IPS-20b (cell line): ENCODE data around the gene FBXW8.

Source experiments
- H3K27ac ChIP-seq: one replicate; pipeline ENCODE4 v1.5.1; 2013; ENCODE audit warnings: low read length
- H3K27me3 ChIP-seq: 2 replicates; pipeline ENCODE4 v1.6.1; 2013; ENCODE audit warnings: mild to moderate bottlenecking, low read length, inconsistent platforms; ENCODE audit not compliant: insufficient read depth
- H3K36me3 ChIP-seq: 2 replicates; pipeline ENCODE4 v1.6.1; 2013; ENCODE audit warnings: low read depth, mild to moderate bottlenecking, inconsistent platforms, low read length, moderate library complexity; ENCODE audit not compliant: insufficient read depth
- H3K4me1 ChIP-seq: 2 replicates; pipeline ENCODE4 v1.6.1; 2013; ENCODE audit warnings: mild to moderate bottlenecking, control low read depth, inconsistent platforms, low read length, moderate library complexity; ENCODE audit not compliant: insufficient read depth
- H3K4me3 ChIP-seq: 2 replicates; pipeline ENCODE4 v1.5.1; 2013; ENCODE audit warnings: mild to moderate bottlenecking, low read length, inconsistent platforms
- H3K9ac ChIP-seq: 2 replicates; pipeline ENCODE4 v1.6.1; 2013; ENCODE audit warnings: low read depth, mild to moderate bottlenecking, inconsistent platforms, low read length, moderate library complexity
- H3K9me3 ChIP-seq: 2 replicates; pipeline ENCODE4 v1.6.1; 2013; ENCODE audit warnings: mild to moderate bottlenecking, low read depth, low read length, inconsistent platforms; ENCODE audit not compliant: insufficient read depth

The FBXW8 gene

DNA sequence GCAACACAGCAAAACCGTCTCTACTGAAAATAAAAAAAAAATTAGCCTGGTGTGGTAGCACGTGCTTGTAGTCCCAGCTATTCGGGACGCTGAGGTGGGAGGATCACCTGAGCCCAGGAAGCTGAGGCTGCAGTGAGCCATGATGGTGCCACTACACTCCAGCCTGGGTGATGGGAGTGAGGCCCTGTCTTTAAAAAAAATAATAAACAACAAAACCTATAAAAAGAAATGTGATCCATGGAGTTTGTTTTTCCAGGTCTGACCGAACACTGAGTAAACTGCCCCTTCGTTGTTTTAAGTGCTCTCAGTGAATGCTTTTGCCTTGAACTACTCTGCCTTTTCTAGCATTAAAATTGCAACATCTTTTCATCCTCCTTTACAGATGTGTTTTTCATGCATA is 111.7 kb downstream of the FBXW8 start:
- Histone ChIP-seq H3K4me3 (no peak overlapping the region), H3K9me3 (no peaks in the 10 kb centered on the region), H3K36me3 (peaks cover 32% of the 10 kb centered on the region), H3K27me3 (no peaks in the 10 kb centered on the region), H3K9ac (no peak overlapping the region), H3K27ac (no peak overlapping the region), H3K4me1 (peaks cover 4% of the 10 kb centered on the region; the same call in 1 of the 2 replicates)

DNA sequence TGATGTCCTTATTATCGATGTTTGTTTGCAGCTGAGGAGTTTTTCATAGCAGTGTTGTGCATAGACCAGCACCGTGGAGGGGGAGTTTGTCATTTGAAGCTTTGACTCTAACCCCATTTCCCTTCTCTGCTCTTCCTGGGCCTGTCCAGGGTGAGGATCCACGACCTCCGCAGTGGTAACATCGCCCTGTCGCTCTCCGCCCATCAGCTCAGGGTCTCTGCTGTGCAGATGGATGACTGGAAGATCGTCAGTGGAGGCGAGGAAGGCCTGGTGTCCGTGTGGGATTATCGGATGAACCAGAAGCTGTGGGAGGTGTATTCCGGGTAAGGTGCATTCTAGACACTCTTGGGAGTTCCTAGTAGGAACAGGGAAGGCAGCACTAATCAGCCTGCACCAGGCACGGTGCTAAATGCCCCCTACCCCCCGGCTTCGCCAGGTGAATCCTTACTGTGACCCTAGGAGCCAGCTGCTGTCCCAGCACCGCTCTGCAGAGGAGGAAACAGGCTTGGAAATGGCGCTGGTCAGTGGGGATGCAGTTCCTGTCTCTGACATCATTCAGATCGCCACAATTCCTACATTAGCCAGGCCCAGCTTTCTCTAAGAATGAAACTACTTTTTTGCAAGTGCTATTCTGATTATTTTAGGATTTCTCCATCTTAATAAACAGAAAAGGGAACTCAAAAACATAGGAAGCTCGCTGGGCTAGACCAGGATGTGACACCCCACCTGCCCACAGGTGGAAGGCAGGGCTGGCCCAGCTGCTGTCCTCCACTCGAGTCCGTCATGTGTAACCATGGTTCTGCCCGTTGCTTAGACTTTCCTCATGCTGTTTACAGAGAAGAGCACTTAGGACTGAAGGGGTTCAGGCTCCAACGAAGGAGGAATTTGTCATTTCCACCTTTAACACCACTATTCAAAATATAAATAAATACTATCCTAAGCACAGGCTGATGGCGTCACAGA is 113.5 kb downstream of the FBXW8 start:
- Histone ChIP-seq H3K27me3 (no peaks in the 10 kb centered on the region), H3K9me3 (no peaks in the 10 kb centered on the region), H3K4me1 (no peaks in the 10 kb centered on the region), H3K9ac (no peak overlapping the region), H3K27ac (no peak overlapping the region), H3K36me3 (peaks cover 50% of the 10 kb centered on the region), H3K4me3 (no peak overlapping the region)

DNA sequence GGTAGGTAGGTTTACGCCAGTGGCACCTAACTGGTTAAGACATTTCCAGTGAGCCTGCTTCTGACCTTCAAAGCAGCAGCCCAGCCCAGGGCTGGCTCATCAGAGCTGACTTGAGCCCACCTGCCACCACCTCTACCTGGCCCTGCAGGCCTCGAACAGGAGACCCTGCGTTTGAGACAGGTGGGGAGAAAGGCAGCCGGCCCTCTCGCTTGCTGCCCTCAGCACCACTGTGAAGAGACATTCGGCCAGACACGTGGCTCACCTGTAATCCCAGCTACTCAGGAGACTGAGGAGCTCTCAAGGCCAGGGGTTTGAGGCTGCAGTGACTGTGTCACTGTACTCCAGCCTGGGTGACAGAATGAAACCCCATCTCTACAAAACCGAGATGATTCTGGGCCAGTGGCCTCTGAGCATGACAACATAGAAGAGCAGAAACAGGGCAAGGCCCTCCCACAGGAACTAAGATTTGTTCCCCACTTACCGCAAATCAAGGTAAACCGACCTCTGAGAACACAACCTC is 114.3 kb downstream of the FBXW8 start:
- Histone ChIP-seq H3K4me1 (no peaks in the 10 kb centered on the region), H3K9me3 (no peaks in the 10 kb centered on the region), H3K9ac (no peak overlapping the region), H3K4me3 (no peak overlapping the region), H3K36me3 (peaks cover 50% of the 10 kb centered on the region), H3K27me3 (no peaks in the 10 kb centered on the region), H3K27ac (no peak overlapping the region)

DNA sequence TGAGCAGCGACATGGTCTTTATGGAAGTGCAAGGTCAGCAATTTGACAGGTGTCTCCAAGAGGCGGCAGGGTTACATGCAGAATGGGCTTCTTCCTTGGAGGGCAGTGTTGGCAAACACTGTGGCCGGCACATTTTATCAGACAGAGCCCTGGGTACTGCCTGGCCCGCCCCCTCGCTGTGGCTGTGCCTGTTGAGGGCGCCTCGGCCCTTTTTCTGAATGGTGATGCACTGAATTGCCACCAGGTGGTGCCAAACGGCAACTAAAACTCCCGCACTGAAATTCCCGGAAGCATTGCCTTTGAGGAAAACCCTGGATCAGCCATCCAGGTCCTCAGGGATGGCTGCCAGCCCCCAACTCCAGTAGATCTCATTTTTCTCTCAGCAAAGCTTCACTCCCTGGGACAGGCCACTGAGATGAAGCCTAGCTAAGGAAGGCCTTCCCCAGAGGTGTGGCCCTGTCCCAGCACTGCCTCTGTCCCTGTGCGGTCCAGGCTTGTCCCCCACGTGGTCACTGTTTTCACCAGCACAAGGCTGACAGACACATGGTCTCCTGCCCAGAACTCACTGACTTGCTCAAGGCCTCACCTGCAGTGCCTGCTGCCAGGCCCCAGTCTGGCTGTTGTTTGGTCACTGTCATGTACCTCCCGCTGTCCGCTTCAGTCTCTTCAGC is 114.9 kb downstream of the FBXW8 start:
- Histone ChIP-seq H3K9ac (no peak overlapping the region), H3K27ac (no peak overlapping the region), H3K36me3 (peaks cover 50% of the 10 kb centered on the region)

DNA sequence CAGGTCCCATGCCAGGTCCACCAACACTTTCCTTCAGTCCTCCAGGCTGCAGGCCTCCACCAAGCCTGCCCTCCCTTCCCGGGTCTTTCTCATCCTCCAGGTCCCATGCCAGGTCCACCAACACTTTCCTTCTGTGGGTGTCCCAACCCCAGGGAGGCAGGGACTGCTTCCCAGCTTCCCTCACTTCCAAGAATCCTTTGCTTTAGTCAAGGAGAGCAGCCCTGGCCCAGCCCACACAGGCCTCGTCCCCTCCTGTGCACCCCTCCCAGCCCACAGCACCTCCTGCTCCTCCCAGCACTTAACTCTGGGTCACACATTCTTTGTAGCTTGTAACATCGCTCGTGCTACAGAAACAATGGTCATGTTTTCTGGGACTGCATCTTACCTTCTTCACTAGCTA is 115.6 kb downstream of the FBXW8 start:
- H3K27ac ChIP-seq = no peak overlapping the region
- no peaks in the 10 kb centered on the region for H3K9me3 ChIP-seq
- H3K27me3 ChIP-seq = no peaks in the 10 kb centered on the region
- peaks cover 50% of the 10 kb centered on the region for H3K36me3 ChIP-seq
- H3K9ac ChIP-seq = no peak overlapping the region
- no peak overlapping the region for H3K4me3 ChIP-seq
- no peaks in the 10 kb centered on the region for H3K4me1 ChIP-seq

More for the DNA sequence above, 114.9 kb downstream of the FBXW8 start:
- H3K4me3 ChIP-seq = no peak overlapping the region
- no peaks in the 10 kb centered on the region for H3K9me3 ChIP-seq
- no peaks in the 10 kb centered on the region for H3K27me3 ChIP-seq
- no peaks in the 10 kb centered on the region for H3K4me1 ChIP-seq

DNA sequence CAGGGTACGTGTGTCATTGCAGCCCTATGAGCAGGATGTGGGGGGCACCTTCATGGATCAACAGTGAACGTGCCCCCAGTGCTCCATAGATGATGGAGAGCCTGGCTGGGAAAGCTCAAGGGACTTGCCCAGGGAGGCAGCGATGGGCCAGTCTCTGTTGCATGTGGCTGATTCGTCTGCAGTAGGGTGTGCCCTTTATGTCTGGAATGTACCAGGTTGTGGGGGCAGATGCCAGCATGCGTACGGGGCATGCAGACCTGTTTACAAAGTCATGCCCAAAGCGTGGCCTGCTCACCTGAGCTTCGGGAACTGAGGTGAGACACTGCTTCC is 116.1 kb downstream of the FBXW8 start:
- Histone ChIP-seq H3K27ac (no peak overlapping the region), H3K4me3 (no peak overlapping the region), H3K27me3 (no peaks in the 10 kb centered on the region), H3K9ac (no peak overlapping the region), H3K36me3 (peaks cover 50% of the 10 kb centered on the region), H3K9me3 (no peaks in the 10 kb centered on the region), H3K4me1 (no peaks in the 10 kb centered on the region)

DNA sequence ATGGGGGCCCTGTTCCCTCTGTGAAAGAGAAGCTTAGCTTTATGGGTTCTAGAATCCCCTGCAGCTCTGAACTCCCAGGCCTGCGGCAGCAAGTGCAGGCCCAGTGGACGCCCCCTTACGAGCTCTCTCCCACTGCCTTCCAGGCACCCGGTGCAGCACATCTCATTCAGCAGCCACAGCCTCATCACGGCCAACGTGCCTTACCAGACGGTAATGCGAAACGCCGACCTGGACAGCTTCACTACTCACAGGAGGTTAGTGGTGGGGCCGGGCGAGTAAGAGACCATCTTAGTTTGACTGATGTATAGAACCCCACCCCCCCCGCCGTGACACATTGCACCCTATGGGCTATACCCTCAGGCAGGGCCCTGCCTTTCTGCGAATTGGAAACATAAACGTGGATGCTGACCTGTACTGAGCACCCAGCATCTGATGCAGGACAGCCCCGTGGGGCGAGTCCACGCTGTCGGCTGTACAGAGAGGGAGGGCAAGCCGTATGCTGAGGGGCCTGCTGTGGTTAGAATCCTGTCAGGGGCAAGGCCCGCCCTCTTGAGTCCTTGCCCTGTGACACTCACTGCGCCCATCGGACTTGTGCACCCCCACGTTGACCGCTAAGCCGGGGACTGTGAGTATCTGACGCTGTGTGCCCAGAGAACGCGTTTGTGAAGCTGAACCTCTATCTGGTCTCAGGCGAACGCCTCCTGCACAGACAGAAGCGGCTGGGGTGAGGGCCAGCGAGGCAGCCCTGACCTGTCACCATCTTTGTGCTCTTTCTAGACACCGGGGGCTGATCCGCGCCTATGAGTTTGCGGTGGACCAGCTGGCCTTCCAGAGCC is 116.7 kb downstream of the FBXW8 start:
- peaks cover 50% of the 10 kb centered on the region for H3K36me3 ChIP-seq
- H3K4me1 ChIP-seq = no peaks in the 10 kb centered on the region
- H3K9me3 ChIP-seq = no peaks in the 10 kb centered on the region
- no peak overlapping the region for H3K9ac ChIP-seq
- no peaks in the 10 kb centered on the region for H3K27me3 ChIP-seq
- no peak overlapping the region for H3K27ac ChIP-seq
- H3K4me3 ChIP-seq = no peak overlapping the region

DNA sequence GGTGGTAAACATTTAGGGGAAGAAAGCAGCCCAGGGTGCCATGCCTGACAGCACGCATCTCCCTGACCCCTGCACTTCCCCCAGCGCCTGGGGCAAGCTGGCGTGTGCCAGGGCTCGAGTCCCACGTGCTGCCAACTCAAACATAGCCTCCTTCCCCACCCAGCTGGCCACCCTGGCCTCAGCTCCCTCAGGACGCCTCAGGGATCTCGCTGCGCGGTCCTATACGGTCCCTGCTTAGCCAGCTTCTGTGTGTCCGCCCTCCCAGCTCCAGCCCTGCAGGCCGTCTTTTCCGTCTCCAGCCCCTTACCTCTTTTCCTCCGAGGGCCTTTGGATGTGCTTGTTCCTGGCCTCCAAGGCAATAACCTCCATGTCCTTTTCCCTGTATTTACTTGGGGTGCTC is 117.5 kb downstream of the FBXW8 start:
- Histone ChIP-seq H3K36me3 (peaks cover 50% of the 10 kb centered on the region), H3K4me3 (no peak overlapping the region), H3K9me3 (no peaks in the 10 kb centered on the region), H3K27ac (no peak overlapping the region), H3K9ac (no peak overlapping the region), H3K27me3 (no peaks in the 10 kb centered on the region), H3K4me1 (no peaks in the 10 kb centered on the region)

DNA sequence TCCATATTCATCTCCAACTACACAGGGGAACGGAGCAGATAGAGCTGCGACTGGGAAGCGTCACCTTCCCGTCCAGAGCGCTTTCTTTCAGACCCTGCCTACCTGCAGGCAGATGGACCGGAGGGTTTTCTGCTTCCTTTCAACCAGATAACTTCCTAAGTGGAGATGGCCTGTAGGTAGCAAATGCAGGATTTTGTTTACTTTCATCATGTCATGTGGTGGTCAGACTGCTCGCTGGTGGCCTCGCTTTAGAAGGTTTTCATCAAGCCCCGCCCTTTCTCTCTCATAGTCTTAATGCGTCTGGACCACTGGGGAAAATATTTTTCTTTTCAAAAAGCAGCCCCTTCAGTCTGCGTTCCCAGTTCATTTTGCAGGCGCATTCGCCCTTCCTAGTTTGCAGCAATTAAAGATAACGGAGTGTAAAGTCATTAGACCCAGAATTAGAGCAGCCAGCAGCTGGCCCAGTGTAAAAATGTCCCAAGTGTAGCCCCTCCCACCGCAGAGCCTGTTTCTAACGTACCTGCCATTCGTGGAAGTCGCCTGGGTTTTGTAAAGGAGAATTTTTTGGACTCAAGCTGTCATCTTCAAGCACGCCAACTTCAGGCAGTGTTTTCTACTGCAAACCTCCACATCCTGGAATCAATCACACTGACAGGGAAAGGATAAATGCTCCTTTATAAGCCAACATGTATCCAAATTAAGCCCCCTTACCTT is 119.6 kb downstream of the FBXW8 start:
- Histone ChIP-seq H3K27ac (no peak overlapping the region), H3K9ac (no peak overlapping the region), H3K36me3 (peaks cover 30% of the 10 kb centered on the region)

DNA sequence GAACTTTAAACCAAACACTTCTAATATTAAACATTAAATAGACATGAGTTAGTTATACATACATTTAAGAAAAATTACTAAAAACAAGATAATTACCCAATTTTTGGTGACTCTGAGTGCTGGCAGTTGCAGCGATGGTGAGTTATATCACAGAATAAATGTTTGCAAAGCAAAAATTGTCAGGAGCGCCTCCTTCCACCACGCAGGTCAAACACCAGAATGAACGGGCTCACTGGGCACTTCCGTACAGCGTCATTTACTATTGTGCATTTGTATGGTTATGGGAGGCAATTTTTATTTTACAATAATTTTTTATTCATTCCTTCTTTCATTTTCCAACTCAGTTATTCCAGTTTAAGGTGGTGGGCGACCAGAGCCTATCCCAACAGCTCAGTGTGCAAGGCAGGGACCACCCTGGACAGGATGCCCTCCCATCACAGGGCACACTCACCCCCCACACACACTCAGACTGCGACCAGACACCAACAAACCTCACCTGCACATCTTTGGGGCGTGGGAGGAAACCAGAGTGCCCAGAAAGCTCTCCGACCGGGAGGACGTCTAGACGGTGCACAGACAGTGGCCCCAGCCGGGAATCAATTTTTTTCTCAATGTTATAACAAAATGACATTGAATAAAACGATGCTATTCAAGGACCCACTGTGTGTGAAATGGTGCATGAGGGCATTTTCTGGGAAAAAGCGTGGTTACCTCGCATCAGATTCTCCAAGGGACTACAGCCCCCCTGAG is 121.3 kb downstream of the FBXW8 start:
- no peak overlapping the region for H3K4me3 ChIP-seq
- H3K4me1 ChIP-seq = no peaks in the 10 kb centered on the region
- H3K36me3 ChIP-seq = peaks cover 22% of the 10 kb centered on the region
- no peak overlapping the region for H3K27ac ChIP-seq
- H3K9ac ChIP-seq = no peak overlapping the region
- no peaks in the 10 kb centered on the region for H3K27me3 ChIP-seq
- H3K9me3 ChIP-seq = no peaks in the 10 kb centered on the region

More for the DNA sequence above, 119.6 kb downstream of the FBXW8 start:
- no peaks in the 10 kb centered on the region for H3K9me3 ChIP-seq
- no peak overlapping the region for H3K4me3 ChIP-seq
- no peaks in the 10 kb centered on the region for H3K27me3 ChIP-seq
- H3K4me1 ChIP-seq = no peaks in the 10 kb centered on the region
